H1 (cell line): ENCODE data around the gene BAAT. TPM values are rescaled to one million over a fixed set of nuclear protein-coding genes. Genes with fewer than 3 reads are reported as not detected.

ENCODE experiments used
- CTCF ChIA-PET: fragments of 300-600 bp; sonication (Branson Sonifier 250); formaldehyde crosslinking; loops from one replicate; lab custom pipeline; 2021; ENCODE audit not compliant: partially characterized antibody; lab: Charles Lee
- POLR2A ChIA-PET: fragments of 300-600 bp; sonication (Branson Sonifier 250); formaldehyde crosslinking; loops from one replicate; lab custom pipeline; 2021; ENCODE audit warnings: inconsistent platforms; ENCODE audit not compliant: partially characterized antibody; lab: Charles Lee
- DNase-seq, 2 experiments: peaks; one replicate each; pipeline versions ENCODE4 v3.0.0 to v3.0.0-alpha.2; 2010 to 2022; ENCODE audit warnings: low spot score in 2 of 2, low read depth in 1 of 2, mixed read lengths in 1 of 2
- FAIRE-seq: peaks from 2 replicates; lab custom pipeline; 2011; peaks lifted over from hg19 to GRCh38; lab: Jason Lieb, UNC
- H2AFZ ChIP-seq: 2 replicates; pipeline ENCODE4 v1.8.1; 2012; ENCODE audit warnings: low read length, inconsistent platforms
- H2AK5ac ChIP-seq: 2 replicates; pipeline ENCODE4 v1.6.1; 2013; ENCODE audit warnings: low read depth, low read length
- H2BK120ac ChIP-seq: replicated peaks from 2 replicates; pipeline ENCODE3; 2013; ENCODE audit warnings: low read depth, low read length, inconsistent platforms
- H2BK12ac ChIP-seq: 2 replicates; pipeline ENCODE4 v1.6.1; 2013; ENCODE audit warnings: low read depth, low read length
- H2BK15ac ChIP-seq: 2 replicates; pipeline ENCODE4 v1.6.1; 2013; ENCODE audit warnings: low read length
- H2BK20ac ChIP-seq: 2 replicates; pipeline ENCODE4 v1.6.1; 2013; ENCODE audit warnings: low read length
- H2BK5ac ChIP-seq: 2 replicates; pipeline ENCODE4 v1.6.1; 2013; ENCODE audit warnings: low read depth, low read length
- H3K14ac ChIP-seq: 2 replicates; pipeline ENCODE4 v1.6.1; 2013; ENCODE audit warnings: inconsistent platforms; ENCODE audit not compliant: insufficient read length
- H3K18ac ChIP-seq: 2 replicates; pipeline ENCODE4 v1.6.1; 2013; ENCODE audit warnings: low read length; ENCODE audit errors: extremely low read depth
- H3K23ac ChIP-seq: 2 replicates; pipeline ENCODE4 v1.6.1; 2013; ENCODE audit warnings: inconsistent platforms; ENCODE audit not compliant: insufficient read length
- H3K23me2 ChIP-seq: 2 replicates; pipeline ENCODE4 v1.6.1; 2013; ENCODE audit warnings: low read depth, low read length
- H3K27ac ChIP-seq: 2 replicates; pipeline ENCODE4 v1.6.1; 2011; ENCODE audit warnings: low read depth, low read length, inconsistent platforms
- H3K27me3 ChIP-seq, 4 experiments: replicated peaks in 1 of 4; 1 replicate in 1 of 4; 2 replicates in 3 of 4; pipeline versions ENCODE4 v1.6.1 to v1.8.1; 2011 to 2013; ENCODE audit warnings: low read length in 3 of 4, mild to moderate bottlenecking in 3 of 4, inconsistent platforms in 2 of 4, mixed read lengths in 2 of 4, moderate library complexity in 1 of 4; ENCODE audit not compliant: control insufficient read depth in 3 of 4, insufficient read depth in 3 of 4; ENCODE audit errors: extremely low read depth in 1 of 4
- H3K36me3 ChIP-seq, 4 experiments: 2 replicates each; pipeline versions ENCODE4 v1.6.1 to v1.8.1; 2011 to 2013; ENCODE audit warnings: mild to moderate bottlenecking in 4 of 4, low read length in 3 of 4, moderate library complexity in 2 of 4, control low read depth in 1 of 4, inconsistent platforms in 1 of 4; ENCODE audit not compliant: insufficient read depth in 4 of 4, control insufficient read depth in 2 of 4
- H3K4ac ChIP-seq: replicated peaks from 2 replicates; pipeline ENCODE3; 2013; ENCODE audit warnings: low read length, low read depth, mixed read lengths, inconsistent platforms; ENCODE audit not compliant: insufficient read length
- H3K4me1 ChIP-seq, 4 experiments: replicated peaks in 1 of 4; 1 replicate in 1 of 4; 2 replicates in 3 of 4; pipeline versions ENCODE4 v1.6.1 to v1.8.1; 2011 to 2013; ENCODE audit warnings: low read length in 3 of 4, inconsistent platforms in 2 of 4, mixed read lengths in 1 of 4; ENCODE audit not compliant: insufficient read depth in 4 of 4, control insufficient read depth in 3 of 4
- H3K4me2 ChIP-seq, 2 experiments: 2 replicates each; pipeline versions ENCODE4 v1.6.1 to v1.8.1; 2011 to 2013; ENCODE audit warnings: low read depth in 2 of 2, low read length in 2 of 2, control low read depth in 1 of 2, inconsistent platforms in 1 of 2, mild to moderate bottlenecking in 1 of 2; ENCODE audit not compliant: insufficient read depth in 1 of 2
- H3K4me3 ChIP-seq, 4 experiments: fragments of 200-600, 300-600 bp in 1 of 4; sonication (generic), shearing (Covaris generic), sonication (Bioruptor Twin) in 1 of 4; 2 replicates each; pipeline versions ENCODE4 v1.5.1 to v1.8.1; 2011 to 2016; ENCODE audit warnings: low read length in 4 of 4, low read depth in 3 of 4, control low read depth in 2 of 4, inconsistent platforms in 2 of 4, mild to moderate bottlenecking in 2 of 4, mixed read lengths in 1 of 4, moderate library complexity in 1 of 4; ENCODE audit not compliant: insufficient read depth in 2 of 4; ENCODE audit errors: extremely low read depth in 1 of 4
- H3K56ac ChIP-seq: replicated peaks from 2 replicates; pipeline ENCODE3; 2013; ENCODE audit warnings: low read depth, mild to moderate bottlenecking, mixed read lengths, low read length, inconsistent platforms; ENCODE audit not compliant: insufficient read length
- H3K79me1 ChIP-seq: 2 replicates; pipeline ENCODE4 v1.6.1; 2013; ENCODE audit warnings: low read depth, low read length, control low read depth
- H3K79me2 ChIP-seq, 2 experiments: 2 replicates each; pipeline versions ENCODE4 v1.6.1 to v1.8.1; 2012 to 2013; ENCODE audit warnings: low read length in 2 of 2, mild to moderate bottlenecking in 2 of 2, inconsistent platforms in 1 of 2; ENCODE audit not compliant: insufficient read depth in 2 of 2, control insufficient read depth in 1 of 2
- H3K9ac ChIP-seq, 4 experiments: replicated peaks in 1 of 4; 1 replicate in 1 of 4; 2 replicates in 3 of 4; pipeline versions ENCODE4 v1.6.1 to v1.8.1; 2011 to 2013; ENCODE audit warnings: low read depth in 3 of 4, low read length in 3 of 4, control low read depth in 2 of 4, mild to moderate bottlenecking in 2 of 4, moderate library complexity in 2 of 4, inconsistent platforms in 1 of 4; ENCODE audit errors: extremely low read depth in 1 of 4
- H3K9me3 ChIP-seq, 2 experiments: 2 replicates each; pipeline versions ENCODE4 v1.6.1 to v1.8.1; 2012 to 2013; ENCODE audit warnings: mild to moderate bottlenecking in 2 of 2, moderate library complexity in 2 of 2, control low read depth in 1 of 2, inconsistent platforms in 1 of 2, low read depth in 1 of 2, low read length in 1 of 2, mixed read lengths in 1 of 2; ENCODE audit not compliant: insufficient read depth in 2 of 2
- H4K20me1 ChIP-seq, 2 experiments: replicated peaks in 1 of 2; 2 replicates each; pipeline versions ENCODE3 to v1.8.1; 2011 to 2013; ENCODE audit warnings: inconsistent platforms in 2 of 2, low read length in 2 of 2, mild to moderate bottlenecking in 1 of 2; ENCODE audit not compliant: insufficient read depth in 2 of 2, control insufficient read depth in 1 of 2
- H4K5ac ChIP-seq: 2 replicates; pipeline ENCODE4 v1.6.1; 2013; ENCODE audit warnings: low read length, low read depth, mixed read lengths, inconsistent platforms; ENCODE audit not compliant: insufficient read length
- H4K8ac ChIP-seq: 2 replicates; pipeline ENCODE4 v1.8.0; 2013; ENCODE audit warnings: mild to moderate bottlenecking, moderate library complexity, low read length, inconsistent platforms; ENCODE audit not compliant: insufficient read depth; ENCODE audit errors: extremely low read depth
- H4K91ac ChIP-seq: replicated peaks from 2 replicates; pipeline ENCODE3; 2013; ENCODE audit warnings: low read length, mixed read lengths, inconsistent platforms; ENCODE audit not compliant: insufficient read length
- SP4 ChIP-seq: IDR thresholded peaks from 2 replicates; pipeline ENCODE4 v1.6.1; 2012; ENCODE audit warnings: low read length, inconsistent platforms
- WGBS, 2 experiments: shearing (Covaris generic) in 1 of 2; methylation state at CpG; one replicate each; pipeline versions ENCODE4 v1.1.6 to v1.1.7; 2013 to 2015; ENCODE audit warnings: low lambda C conversion rate in 2 of 2, mixed read lengths in 2 of 2, inconsistent platforms in 1 of 2, low coverage in 1 of 2, missing lambda C conversion rate in 1 of 2; ENCODE audit not compliant: insufficient replicate concordance in 2 of 2, insufficient coverage in 1 of 2, insufficient read length in 1 of 2; ENCODE audit errors: extremely low coverage in 1 of 2, missing lambda C conversion rate in 1 of 2; 5-methylcytosine and 5-hydroxymethylcytosine counted together
- polyA plus RNA-seq, 7 experiments: library from polyadenylated mRNA; depleted of rRNA in 3 of 7; stranded (reverse) in 5 of 7; unstranded in 2 of 7; fragments of >200 nt in 5 of 7; fragments of 200-250 nt in 2 of 7; gene quantifications; 1 replicate in 5 of 7; 2 replicates in 1 of 7; 4 replicates in 1 of 7; pipeline versions ENCODE4 v1.2.1 to v1.2.3, GENCODE V29; 2011 to 2013; ENCODE audit warnings: missing spikeins in 2 of 7, mixed read lengths in 2 of 7
- total RNA-seq: library from RNA; stranded (reverse); fragmentation: NEBNext Ultra II Directional; extraction: Animal tissue kit (Norgen Biotek cat#: 25700); gene quantifications from 2 replicates; pipeline ENCODE4 v1.2.1, GENCODE V29; 2021

BAAT gene
- total and polyA plus RNA-seq, 2 of the 8 experiments (the other 6 are each of a cell fraction or from before 2014, with no cell fraction given) = 0.09 to 0.17 TPM

GRCh38 chr9:101399643-101399970, 14.8 kb upstream of the BAAT start:
- no peak overlapping the region for H2BK12ac ChIP-seq
- H3K14ac ChIP-seq = no peak overlapping the region
- H3K23me2 ChIP-seq = no peaks in the 10 kb centered on the region; the same call in 1 of the 2 replicates
- H4K20me1 ChIP-seq = no peaks in the 10 kb centered on the region
- H3K56ac ChIP-seq = no peak overlapping the region
- H3K27ac ChIP-seq = no peak overlapping the region
- no peaks in the 10 kb centered on the region for H3K27me3 ChIP-seq
- ChIA-PET CTCF (interaction anchor here (1.8 to 2.0 kb wide), 2 partner anchors 11 to 50 kb away, joined by 5 to 6 read pairs; no protein-coding TSS in a partner anchor), POLR2A (interaction anchor here (0.8 to 1.7 kb wide), 2 partner anchors 9 to 172 kb away, joined by 3 to 4 read pairs; no protein-coding TSS in a partner anchor)
- H3K9ac ChIP-seq = peak overlapping the region in 1 of 4 experiments; percentile 75; a peak in 1 of 7 replicates
- H4K5ac ChIP-seq = no peak overlapping the region
- H3K79me1 ChIP-seq = peaks cover 2% of the 10 kb centered on the region; the same call in 1 of the 2 replicates
- H2AK5ac ChIP-seq = no peak overlapping the region
- no peak overlapping the region for H2AFZ ChIP-seq
- no peak overlapping the region for H3K23ac ChIP-seq
- H3K79me2 ChIP-seq = peaks cover 14 to 49% of the 10 kb centered on the region in 2 experiments
- H3K4me3 ChIP-seq = peak overlapping the region; percentile 57 to 85 (median 72); a peak in 5 of 8 replicates
- no peak overlapping the region for H3K18ac ChIP-seq
- H4K8ac ChIP-seq = no peak overlapping the region
- H2BK20ac ChIP-seq = no peak overlapping the region
- H3K4ac ChIP-seq = no peak overlapping the region
- H3K4me1 ChIP-seq = peaks cover 0 to 4% (median 3%) of the 10 kb centered on the region in 4 experiments; a peak in 3 of 7 replicates
- DNase-seq (no peak), FAIRE-seq (no peak)
- peaks cover 2 to 46% (median 32%) of the 10 kb centered on the region in 4 experiments for H3K36me3 ChIP-seq
- H3K4me2 ChIP-seq = peak overlapping the region; percentile 64 to 65
- H4K91ac ChIP-seq = no peak overlapping the region
- H3K9me3 ChIP-seq = peaks cover 0 to 4% of the 10 kb centered on the region in 2 experiments; a peak in 1 of 4 replicates
- WGBS, 2 experiments = 98% methylated on average over 2 of the region's 2 CpGs; no CpG with 5 or more reads in 1 of the 2 experiments
- no peak overlapping the region for H2BK15ac ChIP-seq
- H2BK120ac ChIP-seq = no peak overlapping the region
- no peak overlapping the region for H2BK5ac ChIP-seq
- no peak for TF ChIP-seq SP4
